ENCODE data around the gene ARPP21.
"Not testable (repeated sequence)": the region's sequence is repeated elsewhere in the genome, so short reads cannot be mapped to it uniquely, and the experiment has no call there.

ARPP21 gene

GRCh38 chr3:35782355-35782754, 143.0 kb downstream of the ARPP21 start:
- DNase-seq = no peak

GRCh38 chr3:35784169-35784568, 144.8 kb downstream of the ARPP21 start:
- DNase-seq = no peak

- no peak for DNase-seq
Observed at GRCh38 chr3:35785234-35785888, 146.0 kb downstream of the ARPP21 start.

- DNase-seq = no peak
Observed at GRCh38 chr3:35787936-35788335, 148.6 kb downstream of the ARPP21 start.

- DNase-seq = no peak
Observed at GRCh38 chr3:35789042-35789831, 149.9 kb downstream of the ARPP21 start.

- DNase-seq = no peak
Observed at GRCh38 chr3:35790764-35791163, 151.4 kb downstream of the ARPP21 start.

GRCh38 chr3:35793667-35794066, 154.3 kb downstream of the ARPP21 start:
- DNase-seq = no peak

GRCh38 chr3:35800960-35801459, 161.7 kb downstream of the ARPP21 start:
- DNase-seq = no peak

- no peak for DNase-seq
Observed at GRCh38 chr3:35814531-35814930, 175.2 kb downstream of the ARPP21 start.

- DNase-seq = not testable (repeated sequence)
Observed at GRCh38 chr3:35815796-35816195, 176.5 kb downstream of the ARPP21 start.

GRCh38 chr3:35817216-35817615, 177.9 kb downstream of the ARPP21 start:
- DNase-seq = no peak

- no peak for DNase-seq
Observed at GRCh38 chr3:35832140-35832571, 192.8 kb downstream of the ARPP21 start.
